NCI-H748 (cell line): Measurements from ENCODE around the gene PLD2.
"Not testable (repeated sequence)": the region's sequence is repeated elsewhere in the genome, so short reads cannot be mapped to it uniquely, and the experiment has no call there.

Experiments
- DNase-seq: peaks from one replicate; lab custom pipeline; 2025; ENCODE audit not compliant: unreplicated experiment; lab: John Stamatoyannopoulos, UW

PLD2 gene

DNA sequence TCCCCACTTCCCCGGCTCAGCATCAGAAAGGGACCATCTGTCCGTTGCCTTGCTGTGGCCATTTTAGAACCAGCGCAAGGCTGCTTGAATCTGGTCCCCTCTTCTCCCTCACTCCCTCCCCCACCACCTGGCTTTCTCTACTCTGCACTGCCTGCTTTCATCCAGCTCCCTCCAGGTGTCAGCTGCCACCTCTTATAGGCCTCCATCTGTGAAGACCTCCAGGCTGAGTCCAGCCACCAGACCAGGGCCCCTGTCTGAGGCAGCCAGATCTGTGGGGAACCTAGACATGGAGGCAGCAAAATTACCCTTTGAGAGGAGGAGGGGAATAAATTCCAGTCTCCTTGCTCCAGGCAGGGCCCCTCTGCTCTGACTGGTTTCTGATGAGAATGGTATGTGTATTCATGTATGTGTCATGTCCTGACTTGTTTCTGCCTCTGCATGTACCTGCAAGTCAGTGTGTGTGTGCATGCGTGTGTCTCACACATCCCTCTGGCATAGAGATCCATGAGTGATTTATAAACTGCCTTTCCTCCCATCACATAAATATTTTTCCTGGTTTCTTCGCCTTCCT, 47.2 kb downstream of the PLD2 start:
- no peak for DNase-seq

- DNase-seq, result no peak
Observed at GRCh38 chr17:4856271-4856936, 49.5 kb downstream of the PLD2 start.

DNA sequence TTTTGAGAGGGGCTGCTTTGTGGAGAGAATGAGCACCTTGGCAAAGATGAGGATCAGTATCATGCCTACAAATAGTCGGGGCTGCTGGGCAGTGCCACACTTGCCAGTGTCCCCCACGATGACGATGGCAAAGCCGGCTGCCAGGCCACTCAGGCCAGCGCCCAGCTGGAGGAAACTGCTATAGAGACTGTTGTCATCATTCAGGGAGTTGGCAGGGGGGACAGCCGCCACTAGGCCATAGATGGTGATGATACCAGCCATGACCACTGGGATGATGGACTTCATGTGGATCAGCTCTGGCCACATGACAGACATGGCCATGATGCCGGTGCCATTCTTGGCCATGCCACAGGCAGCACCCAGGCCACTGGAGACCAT, 50.0 kb downstream of the PLD2 start:
- DNase-seq, result no peak

DNA sequence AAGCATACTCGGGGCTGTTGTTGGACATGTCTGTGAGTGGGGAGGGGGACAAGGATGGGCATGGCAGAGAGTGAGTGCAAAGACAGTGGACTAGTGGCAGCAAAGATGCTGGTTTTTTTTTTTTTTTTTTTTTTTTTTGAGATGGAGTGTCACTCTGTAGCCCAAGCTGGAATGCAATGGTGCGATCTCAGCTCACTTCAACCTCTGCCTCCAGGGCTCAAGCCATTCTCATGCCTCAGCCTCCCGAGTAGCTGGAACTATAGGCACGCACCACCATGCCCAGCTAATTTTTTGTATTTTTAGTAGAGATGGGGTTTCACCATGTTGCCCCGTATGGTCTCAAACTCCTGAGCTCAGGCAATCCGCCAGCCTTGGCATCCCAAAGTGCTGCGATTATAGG, 50.4 kb downstream of the PLD2 start:
- not testable (repeated sequence) for DNase-seq

GRCh38 chr17:4858068-4858881, 51.3 kb downstream of the PLD2 start:
- no peak for DNase-seq

DNA sequence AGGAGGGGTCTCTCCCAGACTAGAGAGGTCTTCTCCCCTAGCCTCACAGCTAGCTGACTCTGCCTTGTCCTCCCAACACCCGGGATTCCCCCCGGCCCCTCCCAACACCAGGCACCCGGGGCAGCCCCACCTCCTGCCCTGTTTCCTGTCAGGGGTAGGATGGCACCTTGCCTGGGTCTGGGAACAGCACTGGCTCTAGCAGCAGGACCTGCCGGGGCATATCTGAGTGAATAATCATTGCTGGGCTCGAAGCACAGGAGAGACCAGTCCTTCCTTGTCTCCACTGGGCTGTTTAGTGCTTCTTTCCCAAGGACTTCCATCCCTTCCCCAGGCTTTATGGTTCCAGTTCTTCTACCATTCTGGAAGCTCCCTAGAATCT, 51.9 kb downstream of the PLD2 start:
- no peak for DNase-seq

GRCh38 chr17:4859816-4860625, 53.1 kb downstream of the PLD2 start:
- DNase-seq, result no peak

- DNase-seq, result no peak
Observed at GRCh38 chr17:4860651-4861050, 53.7 kb downstream of the PLD2 start.

GRCh38 chr17:4861052-4861451, 54.1 kb downstream of the PLD2 start:
- DNase-seq, result peak; percentile 37

GRCh38 chr17:4862720-4863119, 55.8 kb downstream of the PLD2 start:
- no peak for DNase-seq

DNA sequence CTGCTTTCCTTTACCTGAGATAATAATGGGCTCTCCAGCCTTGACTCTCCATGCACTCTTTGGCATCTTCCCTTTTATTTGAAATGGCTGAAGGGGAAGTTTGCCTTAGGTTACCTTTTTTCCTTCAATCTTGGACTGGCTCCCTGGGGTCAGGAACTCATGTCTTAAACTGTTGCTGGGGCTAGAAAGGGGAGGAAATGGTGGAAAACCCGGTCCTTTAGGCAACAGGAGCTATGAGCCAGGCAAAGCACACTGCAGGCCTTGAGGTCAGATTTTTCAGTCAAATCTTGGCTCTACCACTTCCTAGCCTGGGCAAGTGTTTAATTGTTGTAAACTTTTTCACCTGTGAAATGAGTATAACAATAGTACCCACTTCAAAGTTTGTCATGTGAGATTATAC, 56.4 kb downstream of the PLD2 start:
- DNase-seq, result no peak

DNA sequence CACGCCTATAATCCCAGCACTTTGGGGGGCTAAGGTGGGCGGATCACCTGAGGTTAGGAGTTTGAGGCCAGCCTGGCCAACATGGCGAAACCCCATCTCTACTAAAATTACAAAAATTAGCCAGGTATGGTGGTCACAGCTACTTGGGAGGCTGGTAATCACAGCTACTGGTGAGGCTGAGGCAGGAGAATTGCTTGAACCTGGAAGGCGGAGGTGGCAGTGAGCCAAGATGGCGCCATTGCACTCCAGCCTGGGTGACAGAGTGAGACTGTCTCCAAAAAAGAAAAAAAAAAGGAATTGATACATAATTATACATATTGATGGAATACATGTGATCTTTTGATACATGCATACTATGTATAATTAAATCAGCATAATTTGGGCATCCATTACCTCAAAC, 60.6 kb downstream of the PLD2 start:
- DNase-seq, result not testable (repeated sequence)

DNA sequence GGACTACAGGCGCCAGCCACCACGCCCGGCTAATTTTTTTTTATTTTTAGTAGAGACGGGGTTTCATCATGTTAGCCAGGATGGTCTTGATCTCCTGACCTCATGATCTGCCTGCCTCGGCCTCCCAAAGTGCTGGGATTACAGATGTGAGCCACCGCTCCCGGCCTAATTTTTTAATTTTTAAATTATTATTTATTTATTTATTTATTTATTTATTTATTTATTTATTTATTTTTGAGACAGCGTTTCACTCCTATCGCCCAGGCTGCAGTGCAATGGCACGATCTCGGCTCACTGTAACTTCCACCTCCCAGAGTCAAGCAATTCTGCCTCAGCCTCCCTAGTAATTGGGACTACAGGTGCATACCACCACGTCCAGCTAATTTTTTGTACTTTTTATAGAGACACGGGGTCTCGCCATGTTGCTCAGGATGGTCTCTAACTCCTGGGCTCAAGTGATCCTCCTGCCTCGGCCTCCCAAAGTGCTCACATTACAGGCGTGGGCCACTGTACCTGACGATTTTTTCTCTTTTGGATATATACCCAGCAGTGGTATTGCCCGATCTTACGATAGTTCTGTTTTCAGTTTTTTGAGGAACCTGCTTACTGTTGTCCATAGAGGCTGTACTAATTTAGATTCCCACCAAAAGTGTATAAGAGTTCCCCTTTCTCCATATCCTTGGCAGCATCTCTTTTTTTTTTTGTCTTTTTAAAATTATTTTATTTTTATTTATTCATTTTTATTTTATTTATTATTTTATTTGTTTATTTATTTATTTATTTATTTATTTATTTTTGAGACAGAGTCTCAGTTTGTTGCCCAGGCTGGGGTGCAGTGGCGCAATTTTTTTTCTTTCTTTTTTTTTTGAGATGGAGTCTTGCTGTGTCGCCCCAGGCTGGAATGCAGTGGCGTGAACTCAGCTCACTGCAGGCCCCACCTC, 62.4 kb downstream of the PLD2 start:
- not testable (repeated sequence) for DNase-seq

GRCh38 chr17:4870855-4871254, 63.9 kb downstream of the PLD2 start:
- DNase-seq, result no peak

DNA sequence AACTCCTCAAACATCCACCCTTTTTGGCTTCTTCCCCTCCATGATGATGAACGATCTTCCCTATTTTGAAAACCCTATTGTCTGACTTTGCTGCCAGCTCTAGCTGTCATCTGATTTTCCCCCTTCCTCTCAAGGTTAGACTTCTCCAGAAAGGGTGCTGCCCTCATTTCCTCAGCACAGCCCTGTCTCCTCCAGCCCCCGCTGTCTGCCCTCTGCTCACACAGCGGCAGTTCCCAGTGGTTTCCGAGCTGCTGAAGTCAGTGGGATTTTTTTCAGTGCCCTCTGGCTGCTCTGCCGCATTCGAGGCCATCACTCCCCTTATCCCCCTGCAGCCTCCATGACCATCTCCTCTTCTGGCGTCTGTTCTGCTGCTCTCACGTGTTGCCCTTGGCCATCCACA, 65.8 kb downstream of the PLD2 start:
- no peak for DNase-seq
